CD4-positive, alpha-beta T cell treated with Interleukin-10 for 1 hour (primary cell): ENCODE results near the gene GATAD2B.
"Not testable (repeated sequence)": the region's sequence is repeated elsewhere in the genome, so short reads cannot be mapped to it uniquely, and the experiment has no call there.

Experiments
- DNase-seq: peaks from one replicate; pipeline ENCODE4 v3.0.0-alpha.2; 2020

GATAD2B gene

GRCh38 chr1:153882296-153882912, 40.4 kb downstream of the GATAD2B start:
- DNase-seq, result no peak

- no peak for DNase-seq
Measured at GRCh38 chr1:153881751-153882150, 41.0 kb downstream of the GATAD2B start.

- peak; percentile 19 for DNase-seq
Measured at GRCh38 chr1:153880962-153881361, 41.8 kb downstream of the GATAD2B start.

- no peak for DNase-seq
Measured at GRCh38 chr1:153880024-153880423, 42.7 kb downstream of the GATAD2B start.

GRCh38 chr1:153877112-153877511, 45.7 kb downstream of the GATAD2B start:
- no peak for DNase-seq

GRCh38 chr1:153872934-153873333, 49.8 kb downstream of the GATAD2B start:
- DNase-seq, result no peak

- DNase-seq, result no peak
Measured at GRCh38 chr1:153872331-153872730, 50.4 kb downstream of the GATAD2B start.

GRCh38 chr1:153869486-153869885, 53.3 kb downstream of the GATAD2B start:
- DNase-seq, result no peak

- DNase-seq, result no peak
Measured at GRCh38 chr1:153866045-153866850, 56.5 kb downstream of the GATAD2B start.

- no peak for DNase-seq
Measured at GRCh38 chr1:153860285-153860684, 62.5 kb downstream of the GATAD2B start.

GRCh38 chr1:153857505-153857904, 65.3 kb downstream of the GATAD2B start:
- no peak for DNase-seq

GRCh38 chr1:153856763-153857162, 66.0 kb downstream of the GATAD2B start:
- DNase-seq, result no peak

- no peak for DNase-seq
Measured at GRCh38 chr1:153852170-153852569, 70.6 kb downstream of the GATAD2B start.

- DNase-seq, result no peak
Measured at GRCh38 chr1:153849487-153850185, 73.1 kb downstream of the GATAD2B start.

GRCh38 chr1:153848805-153849204, 74.0 kb downstream of the GATAD2B start:
- no peak for DNase-seq

- no peak for DNase-seq
Measured at GRCh38 chr1:153845158-153845557, 77.6 kb downstream of the GATAD2B start.

GRCh38 chr1:153844349-153844748, 78.4 kb downstream of the GATAD2B start:
- DNase-seq, result not testable (repeated sequence)

- DNase-seq, result no peak
Measured at GRCh38 chr1:153842006-153842471, 80.7 kb downstream of the GATAD2B start.

- no peak for DNase-seq
Measured at GRCh38 chr1:153841463-153841994, 81.2 kb downstream of the GATAD2B start.

- DNase-seq, result not testable (repeated sequence)
Measured at GRCh38 chr1:153840774-153841173, 82.0 kb downstream of the GATAD2B start.

GRCh38 chr1:153833968-153834367, 88.8 kb downstream of the GATAD2B start:
- DNase-seq, result not testable (repeated sequence)

GRCh38 chr1:153833171-153833570, 89.6 kb downstream of the GATAD2B start:
- DNase-seq, result no peak

- no peak for DNase-seq
Measured at GRCh38 chr1:153832293-153832692, 90.5 kb downstream of the GATAD2B start.
